ENCODE measurements around the gene TMEM140.
"Not testable (repeated sequence)": the region's sequence is repeated elsewhere in the genome, so short reads cannot be mapped to it uniquely, and the experiment has no call there.

TMEM140 gene

DNA sequence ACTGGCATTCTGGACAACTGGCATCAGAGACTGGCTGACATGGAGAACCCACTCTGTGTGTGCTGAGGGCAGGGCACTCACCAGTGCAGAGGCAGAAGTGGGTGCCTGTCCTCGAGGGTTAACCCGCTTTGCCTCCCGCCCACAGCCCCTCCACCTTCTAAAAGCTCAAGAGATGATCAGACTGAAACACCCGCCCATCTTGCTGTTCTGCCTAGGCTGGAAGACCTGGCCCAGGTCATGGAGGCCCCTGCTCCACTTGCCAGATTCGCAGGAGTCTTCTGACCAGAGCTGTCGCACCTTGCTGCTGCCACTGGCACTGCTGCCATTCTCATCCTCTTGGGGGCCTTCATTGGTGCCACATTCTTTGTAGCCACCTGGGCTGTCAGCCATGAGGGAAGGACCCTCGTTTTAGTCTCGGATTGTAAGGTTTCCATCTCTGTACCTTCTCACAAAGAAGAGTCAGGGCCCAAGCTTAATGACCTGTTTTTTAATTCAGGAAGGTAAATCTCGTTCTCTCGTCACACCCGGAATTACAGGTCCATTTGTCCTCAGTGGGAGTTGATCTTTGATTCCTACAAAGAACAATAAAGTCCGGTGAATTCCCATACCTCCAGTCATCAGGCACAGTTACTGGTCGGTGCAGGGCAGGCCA is 20.7 kb downstream of the TMEM140 start:
- no peaks in the 10 kb centered on the region for H3K4me1 ChIP-seq (ENCODE audit: control insufficient read depth, low read depth, low read length)
- peaks cover 36% of the 10 kb centered on the region for H3K36me3 ChIP-seq (ENCODE audit: control insufficient read depth, low read depth, low read length)
- no peak overlapping the region for H3K4me3 ChIP-seq (ENCODE audit: low read length)
- H3K27ac ChIP-seq (ENCODE audit: low read length), result no peak overlapping the region
- H3K27me3 ChIP-seq (ENCODE audit: control insufficient read depth, insufficient read depth, low read length), result no peaks in the 10 kb centered on the region
- no peaks in the 10 kb centered on the region for H3K9me3 ChIP-seq (ENCODE audit: control insufficient read depth, low read depth, low read length)
- H3K9ac ChIP-seq (ENCODE audit: low read length), result no peak overlapping the region

DNA sequence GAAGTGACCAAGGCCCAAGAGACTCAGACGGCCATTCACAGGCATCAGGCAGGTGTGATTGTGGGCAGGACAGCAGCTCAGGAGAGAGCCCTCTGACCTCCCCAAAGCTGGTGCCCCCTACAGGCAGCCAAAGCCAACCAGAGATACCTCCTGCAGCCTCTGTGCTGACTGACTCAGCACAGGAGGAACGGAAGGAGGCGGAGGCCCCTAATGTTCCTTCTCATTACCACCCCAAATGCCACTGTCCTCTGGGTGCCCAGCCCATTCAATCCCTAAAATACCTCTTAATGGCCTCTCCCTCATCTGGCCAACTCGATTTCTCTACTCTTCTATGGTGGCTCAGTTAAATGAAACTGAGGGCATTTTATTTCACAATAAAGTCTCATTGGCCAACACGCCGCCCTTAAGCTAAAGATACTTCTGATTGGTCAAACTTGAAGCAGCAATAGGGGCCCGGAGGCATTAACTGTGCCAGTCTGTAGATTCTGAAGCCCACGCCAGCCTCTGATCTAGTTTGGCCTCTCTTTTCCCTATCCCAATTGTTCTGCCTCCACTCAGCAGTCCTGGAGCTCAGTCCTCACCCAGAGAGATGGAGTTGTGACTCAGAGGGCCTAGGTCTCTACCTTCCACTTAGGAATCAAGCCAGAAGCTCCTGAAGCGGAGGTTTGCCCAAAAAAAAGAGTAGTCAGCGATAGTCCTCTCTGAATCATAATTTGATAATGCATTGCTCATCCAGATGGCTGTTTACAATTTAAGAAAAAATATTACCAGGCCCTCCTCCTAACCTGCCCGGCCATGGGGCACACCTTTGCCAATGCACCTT is 21.5 kb downstream of the TMEM140 start:
- H3K4me1 ChIP-seq (ENCODE audit: control insufficient read depth, low read depth, low read length), result no peaks in the 10 kb centered on the region
- H3K9ac ChIP-seq (ENCODE audit: low read length), result peak overlapping the region; percentile 82
- no peaks in the 10 kb centered on the region for H3K27me3 ChIP-seq (ENCODE audit: control insufficient read depth, insufficient read depth, low read length)
- H3K4me3 ChIP-seq (ENCODE audit: low read length), result peak overlapping the region; percentile 67
- H3K36me3 ChIP-seq (ENCODE audit: control insufficient read depth, low read depth, low read length), result peaks cover 36% of the 10 kb centered on the region
- no peak overlapping the region for H3K27ac ChIP-seq (ENCODE audit: low read length)
- no peaks in the 10 kb centered on the region for H3K9me3 ChIP-seq (ENCODE audit: control insufficient read depth, low read depth, low read length)

DNA sequence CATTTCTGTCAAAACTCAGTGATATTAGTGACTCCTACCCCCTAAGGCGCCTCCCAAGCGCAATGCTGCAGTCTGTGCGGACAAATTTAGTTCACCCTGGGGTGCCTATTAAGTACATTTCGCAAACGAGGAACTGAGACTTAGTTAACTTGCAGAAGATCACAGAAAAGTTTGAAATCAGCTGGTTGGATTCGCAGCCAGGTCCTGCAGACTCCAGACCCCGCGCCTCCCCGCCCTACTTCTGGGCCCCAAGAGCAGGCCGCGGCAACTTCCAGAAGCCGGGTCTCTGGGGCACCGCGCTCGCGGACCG is 22.0 kb downstream of the TMEM140 start:
- Histone ChIP-seq H3K9ac (ENCODE audit: low read length) (peak overlapping the region; percentile 82), H3K4me1 (ENCODE audit: control insufficient read depth, low read depth, low read length) (no peaks in the 10 kb centered on the region), H3K36me3 (ENCODE audit: control insufficient read depth, low read depth, low read length) (peaks cover 35% of the 10 kb centered on the region), H3K27ac (ENCODE audit: low read length) (peak overlapping the region; percentile 72), H3K4me3 (ENCODE audit: low read length) (peak overlapping the region; percentile 67), H3K9me3 (ENCODE audit: control insufficient read depth, low read depth, low read length) (no peaks in the 10 kb centered on the region), H3K27me3 (ENCODE audit: control insufficient read depth, insufficient read depth, low read length) (no peaks in the 10 kb centered on the region)

DNA sequence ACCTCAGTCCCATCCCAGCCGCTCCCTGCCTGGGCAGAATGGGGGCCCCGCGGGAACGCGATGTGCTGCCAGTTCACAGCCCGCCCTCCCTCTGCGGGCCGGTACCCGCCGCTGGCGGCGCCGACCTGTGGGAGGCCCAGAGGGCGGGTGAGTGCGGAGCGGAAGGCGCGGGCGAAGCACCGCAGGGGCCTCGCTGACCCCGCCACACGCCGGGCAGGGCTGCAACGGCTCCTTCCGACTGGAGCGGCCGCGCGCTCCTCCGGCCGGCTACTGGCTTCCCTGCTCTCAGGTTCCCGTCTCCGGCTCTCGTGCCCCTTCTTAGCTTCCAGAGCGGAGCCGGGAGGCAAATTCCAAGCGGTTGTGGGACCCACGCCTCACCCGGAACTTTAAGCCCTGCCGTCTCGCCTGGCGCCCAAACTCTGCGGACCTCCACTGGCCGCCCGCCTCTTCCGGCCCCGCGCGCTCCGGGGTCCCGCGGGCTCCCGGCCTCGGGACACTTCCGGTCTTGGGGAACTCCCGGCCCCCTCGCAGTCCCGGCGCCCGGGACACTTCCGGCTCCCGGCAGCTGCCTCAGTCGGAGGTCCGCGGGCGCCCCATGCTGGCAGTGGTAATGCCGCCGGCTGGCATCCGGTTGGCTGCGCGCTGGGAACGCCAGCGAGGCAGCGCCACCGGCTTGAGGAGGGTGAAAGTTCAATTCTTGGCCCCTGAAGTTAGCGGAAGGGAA is 22.6 kb downstream of the TMEM140 start, which contains the start of gene CYREN:
Gene CYREN, minus strand, starts transcription at position 434 of the 724 bp plus-strand sequence. CDS start 1,785 bp downstream, outside the sequence.
- Histone ChIP-seq H3K4me3 (ENCODE audit: low read length) (peak within 1 kb of the TSS; percentile 67), H3K36me3 (ENCODE audit: control insufficient read depth, low read depth, low read length) (peaks cover 30% of the 10 kb centered on the region), H3K9ac (ENCODE audit: low read length) (peak within 1 kb of the TSS; percentile 82), H3K27me3 (ENCODE audit: control insufficient read depth, insufficient read depth, low read length) (no peaks in the 10 kb centered on the region), H3K4me1 (ENCODE audit: control insufficient read depth, low read depth, low read length) (no peaks in the 10 kb centered on the region), H3K9me3 (ENCODE audit: control insufficient read depth, low read depth, low read length) (no peaks in the 10 kb centered on the region), H3K27ac (ENCODE audit: low read length) (peak within 1 kb of the TSS; percentile 72)

DNA sequence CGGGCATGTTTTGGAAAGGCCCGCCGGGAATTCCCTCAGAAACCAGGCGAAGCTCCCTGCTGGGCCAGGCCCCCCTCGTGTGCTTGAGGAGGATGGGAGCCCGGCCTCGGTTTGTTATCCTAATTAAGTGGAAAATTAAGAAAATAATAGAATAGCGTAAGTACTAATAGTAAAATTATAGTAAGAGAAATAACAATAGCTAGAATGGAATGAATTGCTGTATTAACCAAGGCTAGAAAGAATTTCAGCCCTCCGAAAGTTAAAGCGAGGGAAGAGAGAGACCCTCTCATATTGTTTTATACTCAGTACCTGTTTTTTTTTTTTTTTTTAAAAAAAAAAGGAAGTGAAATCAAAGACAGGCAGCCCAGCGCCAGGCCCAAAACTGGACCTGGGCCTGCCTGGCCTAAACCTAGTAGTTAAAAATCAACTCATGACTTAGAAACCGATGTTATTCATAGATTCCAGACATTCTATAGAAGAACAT is 23.2 kb downstream of the TMEM140 start:
- H3K9ac ChIP-seq (ENCODE audit: low read length), result peak overlapping the region; percentile 82
- not testable (repeated sequence) for H3K27ac ChIP-seq (ENCODE audit: low read length); H3K9me3 ChIP-seq (ENCODE audit: control insufficient read depth, low read depth, low read length); H3K4me1 ChIP-seq (ENCODE audit: control insufficient read depth, low read depth, low read length); H3K27me3 ChIP-seq (ENCODE audit: control insufficient read depth, insufficient read depth, low read length)
- H3K36me3 ChIP-seq (ENCODE audit: control insufficient read depth, low read depth, low read length), result peaks cover 24% of the 10 kb centered on the region
- H3K4me3 ChIP-seq (ENCODE audit: low read length), result peak overlapping the region; percentile 67

DNA sequence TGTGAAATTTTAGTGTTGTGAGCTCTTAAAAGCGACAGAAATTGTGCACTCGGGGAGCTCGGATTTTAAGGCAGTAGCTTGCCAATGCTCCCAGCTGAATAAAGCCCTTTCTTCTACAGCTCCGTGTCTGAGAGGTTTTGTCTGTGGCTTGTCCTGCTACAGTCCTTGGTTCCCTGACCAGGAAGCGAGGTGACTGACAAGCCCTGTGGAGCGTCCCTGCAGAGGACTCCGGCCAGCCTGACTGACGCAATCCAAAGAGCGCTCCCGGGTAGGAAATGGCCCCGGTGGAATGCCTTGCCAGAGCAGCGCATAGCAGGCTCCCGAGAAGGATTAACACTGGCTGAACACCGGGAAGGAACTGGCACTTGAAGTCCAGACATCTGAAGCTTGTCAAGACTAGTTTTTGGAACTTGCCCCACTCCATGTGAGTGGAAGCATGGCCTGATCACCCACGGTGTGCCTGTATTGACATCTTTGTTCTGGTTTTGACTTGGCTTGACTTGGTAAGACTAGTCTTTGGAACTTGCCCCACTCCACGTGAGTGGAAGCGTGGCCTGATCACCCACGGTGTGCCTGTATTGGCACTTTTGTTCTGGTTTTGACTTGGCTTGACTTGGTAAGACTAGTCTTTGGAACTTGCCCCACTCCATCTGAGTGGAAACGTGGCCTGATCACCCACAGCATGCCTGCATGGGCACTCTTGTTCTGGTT is 23.9 kb downstream of the TMEM140 start:
- Histone ChIP-seq H3K4me3 (ENCODE audit: low read length) (peak overlapping the region; percentile 67), H3K36me3 (ENCODE audit: control insufficient read depth, low read depth, low read length) (peaks cover 20% of the 10 kb centered on the region), H3K27ac (ENCODE audit: low read length) (peak overlapping the region; percentile 18), H3K9ac (ENCODE audit: low read length) (peak overlapping the region; percentile 82)
- H3K27me3 ChIP-seq (ENCODE audit: control insufficient read depth, insufficient read depth, low read length); H3K4me1 ChIP-seq (ENCODE audit: control insufficient read depth, low read depth, low read length); H3K9me3 ChIP-seq (ENCODE audit: control insufficient read depth, low read depth, low read length): not testable (repeated sequence)

DNA sequence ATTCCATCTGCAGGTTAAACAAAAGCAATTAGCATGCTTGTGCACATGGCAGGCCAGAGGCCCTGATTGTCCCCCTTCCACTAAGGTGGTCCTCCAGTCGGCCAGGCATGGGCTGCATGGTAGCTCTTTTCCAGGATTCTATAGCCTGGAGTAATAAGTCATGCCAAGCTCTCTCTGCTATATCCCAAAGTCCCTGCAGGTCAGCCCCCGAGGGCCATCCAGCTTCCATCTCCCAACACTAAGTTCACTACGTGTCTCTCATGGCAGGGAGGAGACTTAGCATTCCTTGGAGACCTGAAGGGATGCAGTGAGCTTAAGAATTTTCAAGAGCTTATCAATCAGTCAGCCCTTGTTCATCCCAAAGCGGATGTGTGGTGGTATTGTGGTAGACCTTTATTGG is 26.0 kb downstream of the TMEM140 start:
- H3K27ac ChIP-seq (ENCODE audit: low read length); H3K36me3 ChIP-seq (ENCODE audit: control insufficient read depth, low read depth, low read length); H3K4me1 ChIP-seq (ENCODE audit: control insufficient read depth, low read depth, low read length); H3K9ac ChIP-seq (ENCODE audit: low read length); H3K27me3 ChIP-seq (ENCODE audit: control insufficient read depth, insufficient read depth, low read length); H3K9me3 ChIP-seq (ENCODE audit: control insufficient read depth, low read depth, low read length); H3K4me3 ChIP-seq (ENCODE audit: low read length): not testable (repeated sequence)

DNA sequence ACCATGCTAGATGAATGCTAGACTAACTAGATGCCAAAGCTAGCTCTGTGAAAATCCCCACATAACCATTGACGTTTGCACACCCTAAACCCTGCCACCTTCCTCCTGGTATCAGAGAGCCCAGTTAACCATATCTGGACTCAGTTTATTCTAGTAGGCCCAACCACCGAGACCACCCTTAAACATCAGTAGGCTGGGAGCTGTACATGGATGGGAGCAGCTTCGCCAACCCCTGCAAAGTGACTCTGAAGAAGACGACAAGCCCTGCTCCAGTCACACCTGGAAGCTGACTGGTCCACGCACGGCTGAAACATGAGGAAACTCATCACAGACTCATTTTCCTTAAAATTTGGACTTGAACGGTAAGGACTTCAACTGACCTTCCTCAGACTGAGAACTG is 27.1 kb downstream of the TMEM140 start:
- H3K9me3 ChIP-seq (ENCODE audit: control insufficient read depth, low read depth, low read length), result peaks cover under 1% of the 10 kb centered on the region
- H3K27me3 ChIP-seq (ENCODE audit: control insufficient read depth, insufficient read depth, low read length), result no peaks in the 10 kb centered on the region
- no peak overlapping the region for H3K4me3 ChIP-seq (ENCODE audit: low read length)
- H3K4me1 ChIP-seq (ENCODE audit: control insufficient read depth, low read depth, low read length), result peaks cover 9% of the 10 kb centered on the region
- H3K36me3 ChIP-seq (ENCODE audit: control insufficient read depth, low read depth, low read length), result no peaks in the 10 kb centered on the region
- no peak overlapping the region for H3K9ac ChIP-seq (ENCODE audit: low read length)
- H3K27ac ChIP-seq (ENCODE audit: low read length), result no peak overlapping the region

DNA sequence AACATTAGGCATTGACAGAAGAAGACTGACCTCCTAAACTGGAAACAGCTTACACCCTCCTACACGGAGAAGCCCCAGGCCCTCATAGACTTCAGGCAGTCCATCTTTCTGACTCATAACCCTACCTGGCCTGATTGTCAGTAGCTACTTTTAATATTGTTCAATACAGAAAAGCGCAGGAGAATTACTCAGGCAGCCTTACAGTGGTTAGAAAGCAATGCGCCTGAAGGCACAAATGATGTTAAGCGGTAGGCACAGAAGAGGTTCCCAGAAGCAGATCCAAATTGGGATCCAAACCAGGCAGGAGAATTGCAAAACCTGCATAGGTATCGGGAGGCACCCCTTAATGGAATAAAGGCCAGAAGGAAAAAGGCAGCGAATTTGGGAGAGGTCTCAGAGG is 28.1 kb downstream of the TMEM140 start:
- H3K4me3 ChIP-seq (ENCODE audit: low read length), result no peak overlapping the region
- no peaks in the 10 kb centered on the region for H3K27me3 ChIP-seq (ENCODE audit: control insufficient read depth, insufficient read depth, low read length)
- no peak overlapping the region for H3K27ac ChIP-seq (ENCODE audit: low read length)
- H3K9me3 ChIP-seq (ENCODE audit: control insufficient read depth, low read depth, low read length), result peaks cover 8% of the 10 kb centered on the region
- H3K9ac ChIP-seq (ENCODE audit: low read length), result no peak overlapping the region
- H3K4me1 ChIP-seq (ENCODE audit: control insufficient read depth, low read depth, low read length), result peaks cover 9% of the 10 kb centered on the region
- H3K36me3 ChIP-seq (ENCODE audit: control insufficient read depth, low read depth, low read length), result no peaks in the 10 kb centered on the region

DNA sequence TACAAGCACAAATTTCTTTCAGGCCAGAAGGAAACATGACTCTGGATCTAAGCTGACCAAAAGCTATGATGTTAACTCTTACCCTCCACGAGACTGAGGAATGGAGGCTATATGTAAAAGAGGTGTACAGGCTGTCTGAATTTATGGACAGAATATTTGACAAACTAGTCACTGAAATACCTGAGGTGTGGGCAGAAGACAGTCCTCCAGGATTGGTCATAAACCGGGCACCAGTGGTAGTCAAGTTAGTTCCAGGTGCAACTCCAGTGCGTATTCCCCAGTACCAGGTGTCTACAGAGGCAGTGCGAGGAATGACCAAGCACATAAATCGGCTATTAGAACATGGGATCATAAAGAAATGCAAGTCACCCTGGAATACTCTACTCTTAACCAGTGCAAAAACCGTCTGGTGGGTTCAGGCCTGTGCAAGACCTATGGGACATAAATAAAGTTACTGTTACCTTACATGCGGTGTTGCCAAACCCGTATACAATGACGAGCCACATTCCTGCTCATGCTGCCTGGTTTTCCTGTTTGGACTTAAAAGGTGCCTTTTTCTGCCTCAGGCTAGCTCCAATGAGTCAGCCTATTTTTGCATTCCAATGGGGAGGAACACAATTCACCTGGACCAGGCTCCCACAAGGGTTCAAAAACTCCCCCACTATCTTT is 29.3 kb downstream of the TMEM140 start:
- Histone ChIP-seq H3K9me3 (ENCODE audit: control insufficient read depth, low read depth, low read length) (peaks cover 17% of the 10 kb centered on the region), H3K27me3 (ENCODE audit: control insufficient read depth, insufficient read depth, low read length) (no peaks in the 10 kb centered on the region), H3K4me1 (ENCODE audit: control insufficient read depth, low read depth, low read length) (peaks cover 9% of the 10 kb centered on the region), H3K9ac (ENCODE audit: low read length) (no peak overlapping the region), H3K27ac (ENCODE audit: low read length) (peak overlapping the region; percentile 43), H3K36me3 (ENCODE audit: control insufficient read depth, low read depth, low read length) (no peaks in the 10 kb centered on the region), H3K4me3 (ENCODE audit: low read length) (no peak overlapping the region)

DNA sequence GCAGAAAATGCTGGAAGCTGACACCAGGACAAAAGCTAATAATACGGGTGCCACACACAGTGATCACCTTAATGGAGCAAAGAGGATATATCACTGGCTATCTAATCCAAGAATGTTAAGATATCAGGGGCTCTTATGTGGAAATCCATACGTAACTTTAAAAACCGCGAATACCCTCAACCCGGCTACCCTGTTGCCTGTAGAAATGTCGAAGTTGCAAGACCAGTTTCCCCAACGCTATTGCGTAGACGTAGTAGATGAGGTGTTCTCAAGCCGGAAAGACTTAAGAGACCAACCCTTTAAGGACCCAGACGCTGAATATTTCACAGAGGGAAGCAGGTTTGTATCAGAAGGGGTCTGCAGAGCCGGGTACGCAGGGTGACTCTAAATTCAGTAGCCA is 30.5 kb downstream of the TMEM140 start:
- no peak overlapping the region for H3K9ac ChIP-seq (ENCODE audit: low read length)

More for the DNA sequence above, 30.5 kb downstream of the TMEM140 start:
- no peaks in the 10 kb centered on the region for H3K27me3 ChIP-seq (ENCODE audit: control insufficient read depth, insufficient read depth, low read length)
- no peak overlapping the region for H3K4me3 ChIP-seq (ENCODE audit: low read length)
- H3K27ac ChIP-seq (ENCODE audit: low read length), result no peak overlapping the region
- peaks cover 9% of the 10 kb centered on the region for H3K4me1 ChIP-seq (ENCODE audit: control insufficient read depth, low read depth, low read length)
- peaks cover 1% of the 10 kb centered on the region for H3K36me3 ChIP-seq (ENCODE audit: control insufficient read depth, low read depth, low read length)
- H3K9me3 ChIP-seq (ENCODE audit: control insufficient read depth, low read depth, low read length), result peaks cover 17% of the 10 kb centered on the region
